Measurements from ENCODE around the gene PAX7.

Gene PAX7

DNA sequence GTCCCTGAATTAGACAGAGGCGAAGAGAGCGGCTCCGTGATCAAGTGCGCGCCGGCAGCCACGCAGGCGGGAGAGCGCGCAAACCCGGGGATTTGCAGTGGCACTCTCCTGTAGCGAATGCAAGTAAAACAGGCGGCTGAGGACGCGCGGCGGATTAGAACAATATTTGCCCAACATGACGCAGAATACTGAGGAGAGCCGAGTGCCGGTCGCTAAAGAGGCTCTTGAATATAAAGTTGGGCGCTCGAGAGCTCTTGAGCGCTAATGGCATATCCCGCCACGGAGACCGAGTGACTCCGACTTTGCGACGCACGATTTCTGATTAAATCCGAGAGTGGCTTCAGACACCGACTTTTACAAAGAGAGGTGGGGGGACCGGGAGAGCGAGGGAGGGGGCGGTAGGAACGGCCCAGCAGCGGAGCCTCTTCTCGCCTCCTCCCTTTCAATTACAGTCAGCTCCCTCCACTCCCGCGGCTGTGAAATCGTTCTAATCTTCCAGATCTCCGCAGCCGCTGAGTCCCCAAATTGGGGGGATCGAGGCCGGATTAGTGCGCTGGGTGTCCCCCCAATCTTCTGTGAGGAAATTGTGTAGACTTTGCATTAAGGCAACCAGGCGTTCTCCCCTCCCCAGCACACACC lies 2.3 kb downstream of the PAX7 start:
- H3K27me3 Mint-ChIP-seq = peaks cover 100% of the 10 kb centered on the region
- H3K4me1 Mint-ChIP-seq = peaks cover 6% of the 10 kb centered on the region
- no peak overlapping the region for H3K4me3 Mint-ChIP-seq
- CTCF ChIA-PET = no interaction called here
- H3K27ac Mint-ChIP-seq = peak overlapping the region; percentile 65
- peak; percentile 32 for DNase-seq
- peaks cover 9% of the 10 kb centered on the region for H3K36me3 Mint-ChIP-seq
- H3K9me3 Mint-ChIP-seq = no peaks in the 10 kb centered on the region

DNA sequence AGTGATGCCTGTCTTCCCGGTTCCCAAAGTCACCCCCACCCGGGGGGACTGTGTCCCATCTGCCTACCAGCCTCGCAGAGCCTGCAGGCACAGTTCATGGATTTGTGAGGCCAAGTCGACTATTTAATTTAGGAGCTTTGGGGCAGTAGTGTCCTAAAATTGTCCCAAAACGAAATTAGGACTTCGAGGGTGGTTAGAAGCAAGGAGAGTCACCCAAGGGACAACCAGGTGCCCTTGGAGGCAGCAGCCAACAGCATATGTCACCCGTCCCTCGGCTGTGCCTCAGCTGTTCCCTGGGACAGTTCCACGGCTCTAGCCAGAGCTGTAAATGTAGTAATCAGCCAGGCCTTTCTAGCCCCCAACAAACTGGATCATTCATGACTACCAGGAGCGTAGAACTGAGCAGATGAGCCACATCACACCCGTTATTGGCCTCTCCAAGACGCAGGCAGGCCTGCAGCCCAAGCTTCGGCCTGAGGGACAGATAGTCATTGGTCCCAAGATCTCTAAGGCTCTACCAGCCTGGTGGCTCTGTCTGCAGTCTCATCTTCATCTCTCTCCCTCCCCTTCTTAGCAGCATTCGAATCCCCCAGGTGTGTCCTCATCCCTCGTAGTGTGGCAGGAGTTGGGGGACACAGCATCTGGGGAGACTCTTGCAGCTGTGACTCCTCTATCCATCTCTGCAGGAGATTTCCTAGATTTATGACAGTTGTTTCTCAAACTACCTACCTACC lies 2.9 kb downstream of the PAX7 start:
- H3K4me1 Mint-ChIP-seq = peaks cover 6% of the 10 kb centered on the region
- no peaks in the 10 kb centered on the region for H3K9me3 Mint-ChIP-seq
- CTCF ChIA-PET = interaction anchor here (1.2 kb wide), 1 partner anchor 52 kb away, joined by 5 read pairs; no protein-coding TSS in a partner anchor
- peaks cover 9% of the 10 kb centered on the region for H3K36me3 Mint-ChIP-seq
- peak overlapping the region; percentile 62 for H3K27ac Mint-ChIP-seq
- H3K4me3 Mint-ChIP-seq = peak overlapping the region; percentile 2
- peaks cover 100% of the 10 kb centered on the region for H3K27me3 Mint-ChIP-seq
- DNase-seq = no peak

DNA sequence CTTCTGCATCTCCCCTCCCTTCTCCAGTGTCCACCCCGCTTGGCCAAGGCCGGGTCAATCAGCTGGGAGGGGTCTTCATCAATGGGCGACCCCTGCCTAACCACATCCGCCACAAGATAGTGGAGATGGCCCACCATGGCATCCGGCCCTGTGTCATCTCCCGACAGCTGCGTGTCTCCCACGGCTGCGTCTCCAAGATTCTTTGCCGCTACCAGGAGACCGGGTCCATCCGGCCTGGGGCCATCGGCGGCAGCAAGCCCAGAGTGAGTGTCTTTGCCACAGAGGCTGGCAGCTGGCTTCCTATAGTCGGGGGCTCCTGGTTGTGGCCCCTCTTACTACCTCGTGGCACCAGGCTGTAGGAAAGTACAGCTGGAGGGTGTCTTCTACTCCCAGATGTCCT lies 3.6 kb downstream of the PAX7 start:
- DNase-seq = no peak
- H3K27me3 Mint-ChIP-seq = peaks cover 100% of the 10 kb centered on the region
- H3K27ac Mint-ChIP-seq = peak overlapping the region; percentile 76
- H3K9me3 Mint-ChIP-seq = no peaks in the 10 kb centered on the region
- peaks cover 6% of the 10 kb centered on the region for H3K4me1 Mint-ChIP-seq
- CTCF ChIA-PET = interaction anchor here (1.2 kb wide), 1 partner anchor 53 kb away, joined by 5 read pairs; no protein-coding TSS in a partner anchor
- H3K36me3 Mint-ChIP-seq = peaks cover 9% of the 10 kb centered on the region
- peak overlapping the region; percentile 11 for H3K4me3 Mint-ChIP-seq

DNA sequence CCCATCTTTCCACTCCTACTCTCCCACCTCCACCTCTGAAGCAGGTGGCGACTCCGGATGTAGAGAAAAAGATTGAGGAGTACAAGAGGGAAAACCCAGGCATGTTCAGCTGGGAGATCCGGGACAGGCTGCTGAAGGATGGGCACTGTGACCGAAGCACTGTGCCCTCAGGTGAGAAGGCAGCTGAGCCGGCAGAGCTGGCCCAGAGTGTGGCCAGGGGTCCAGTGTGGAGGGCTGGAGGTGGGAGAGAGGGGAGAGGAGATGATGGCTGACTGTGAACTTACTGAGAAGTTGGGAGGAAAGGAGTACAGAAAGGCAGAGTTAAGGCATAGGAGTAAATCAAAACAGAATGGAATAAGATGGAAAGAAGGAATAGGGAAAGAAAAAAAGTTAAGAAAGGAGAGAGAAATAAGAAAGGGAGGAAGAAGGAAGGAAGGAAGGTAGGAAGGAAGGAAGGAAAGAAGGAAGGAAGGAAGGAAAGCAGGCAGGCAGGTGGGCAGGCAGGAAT lies 4.5 kb downstream of the PAX7 start:
- H3K27ac Mint-ChIP-seq = no peak overlapping the region
- H3K27me3 Mint-ChIP-seq = peaks cover 100% of the 10 kb centered on the region
- peaks cover 6% of the 10 kb centered on the region for H3K4me1 Mint-ChIP-seq
- no peak for DNase-seq
- no peaks in the 10 kb centered on the region for H3K9me3 Mint-ChIP-seq
- no peak overlapping the region for H3K4me3 Mint-ChIP-seq
- peaks cover 8% of the 10 kb centered on the region for H3K36me3 Mint-ChIP-seq
- CTCF ChIA-PET = no interaction called here

- Mint-ChIP-seq H3K9me3 (no peaks in the 10 kb centered on the region), H3K27ac (peak overlapping the region; percentile 6), H3K36me3 (peaks cover 8% of the 10 kb centered on the region), H3K4me3 (no peak overlapping the region), H3K27me3 (peaks cover 100% of the 10 kb centered on the region), H3K4me1 (peaks cover 6% of the 10 kb centered on the region)
- no peak for DNase-seq
- CTCF ChIA-PET = no interaction called here
These were observed 5.4 kb downstream of the PAX7 start for GRCh38 chr1:18635891-18636595.

DNA sequence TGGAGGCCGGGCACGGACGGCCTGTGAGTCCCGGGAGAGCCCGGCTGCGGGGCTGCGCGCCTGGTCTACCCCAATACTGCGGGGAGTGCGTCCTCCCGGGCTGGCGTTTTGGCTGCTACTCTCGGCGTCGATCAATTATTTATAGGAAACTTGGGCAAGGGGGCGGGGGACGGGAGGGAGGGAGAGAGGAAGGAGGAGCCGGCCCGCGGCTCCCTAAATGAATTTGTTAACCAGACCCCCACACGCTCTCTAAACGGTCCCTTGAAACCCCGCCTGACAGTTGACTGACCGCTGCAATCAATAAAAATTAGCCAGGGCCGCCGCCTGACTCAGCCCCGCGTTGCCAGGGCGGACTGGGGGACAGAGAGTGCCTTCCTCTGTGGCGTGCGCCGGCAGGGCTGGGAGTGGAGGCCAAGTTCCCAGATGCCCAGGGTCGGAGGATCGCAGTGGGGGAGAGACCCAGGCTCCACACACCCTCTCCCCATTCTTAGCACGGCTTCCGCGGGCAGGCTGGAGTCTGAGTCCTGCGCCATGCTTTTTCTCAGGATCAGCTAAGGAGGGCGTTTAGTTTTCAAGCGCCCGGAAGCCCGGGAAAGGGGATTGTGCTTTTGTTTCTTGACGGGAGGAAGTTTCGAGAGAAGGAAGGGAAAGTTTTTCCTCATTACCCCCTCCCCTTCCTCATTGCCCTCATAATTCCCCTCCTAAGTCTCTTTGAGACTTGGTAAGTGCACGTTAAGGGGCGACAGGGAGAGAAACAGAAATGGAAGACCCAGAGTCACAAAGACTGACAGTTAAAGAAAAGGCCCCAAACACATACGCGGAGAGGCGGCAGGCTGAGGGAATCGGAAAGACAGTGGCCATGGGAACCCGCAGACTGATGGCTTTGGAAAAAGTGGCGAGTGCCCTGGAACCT lies 6.2 kb downstream of the PAX7 start:
- Mint-ChIP-seq H3K4me1 (peaks cover 6% of the 10 kb centered on the region), H3K9me3 (no peaks in the 10 kb centered on the region), H3K4me3 (no peak overlapping the region), H3K36me3 (peaks cover 8% of the 10 kb centered on the region), H3K27me3 (peaks cover 100% of the 10 kb centered on the region), H3K27ac (peak overlapping the region; percentile 56)
- no peak for DNase-seq
- CTCF ChIA-PET = no interaction called here

- Mint-ChIP-seq H3K4me3 (no peak overlapping the region), H3K9me3 (no peaks in the 10 kb centered on the region), H3K27me3 (peaks cover 100% of the 10 kb centered on the region), H3K27ac (no peak overlapping the region), H3K36me3 (peaks cover 6% of the 10 kb centered on the region), H3K4me1 (peaks cover 6% of the 10 kb centered on the region)
- CTCF ChIA-PET = no interaction called here
- no peak for DNase-seq
These were observed 6.9 kb downstream of the PAX7 start for GRCh38 chr1:18637511-18637960.

DNA sequence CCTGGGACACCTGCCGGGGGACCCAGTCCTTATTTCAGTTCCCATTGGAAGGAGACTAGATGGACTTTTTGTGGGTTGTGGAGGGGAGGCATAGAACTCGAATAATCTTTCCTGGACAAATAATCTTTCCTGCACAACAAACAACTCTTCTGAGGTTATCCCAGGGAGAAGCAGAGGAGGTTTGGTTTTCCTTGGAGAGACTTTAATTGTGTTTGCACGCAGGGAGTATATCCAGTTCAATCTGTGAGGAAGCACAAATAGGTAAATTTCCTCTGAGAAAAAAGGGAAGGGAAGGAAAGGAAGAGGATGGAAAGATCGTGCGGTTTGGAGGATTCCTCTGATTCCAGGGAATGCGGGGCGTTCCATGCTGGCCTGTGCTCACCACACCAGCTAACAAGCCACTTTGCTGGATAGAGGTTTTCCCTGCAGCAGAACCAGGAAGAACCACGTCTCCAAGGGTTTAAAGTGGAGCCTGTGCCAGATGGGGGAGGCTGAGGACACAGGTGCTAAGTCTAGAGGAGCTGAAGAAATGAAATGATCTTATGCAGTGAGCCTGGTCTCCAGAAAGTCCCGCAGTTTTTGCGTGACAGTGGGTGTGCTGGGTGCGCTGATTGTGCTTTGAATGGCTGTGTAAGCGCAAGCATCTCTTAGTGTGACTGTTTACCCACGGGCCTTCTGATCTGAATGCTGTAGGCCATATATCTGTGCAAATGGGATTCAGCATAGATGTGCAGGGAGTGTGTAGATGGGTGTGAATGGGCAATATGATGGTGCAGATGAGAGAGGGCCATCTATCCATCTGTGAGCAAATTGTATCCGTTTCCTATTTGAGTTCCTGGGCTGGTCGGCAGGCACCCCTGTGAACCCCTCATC lies 7.6 kb downstream of the PAX7 start:
- H3K27ac Mint-ChIP-seq = peak overlapping the region; percentile 56
- CTCF ChIA-PET = no interaction called here
- DNase-seq = no peak
- H3K9me3 Mint-ChIP-seq = no peaks in the 10 kb centered on the region
- H3K4me1 Mint-ChIP-seq = peaks cover 7% of the 10 kb centered on the region
- peaks cover 100% of the 10 kb centered on the region for H3K27me3 Mint-ChIP-seq
- no peak overlapping the region for H3K4me3 Mint-ChIP-seq
- H3K36me3 Mint-ChIP-seq = peaks cover 3% of the 10 kb centered on the region

GRCh38 chr1:18638835-18639364 lies 8.3 kb downstream of the PAX7 start:
- Mint-ChIP-seq H3K36me3 (peaks cover 3% of the 10 kb centered on the region), H3K4me1 (peaks cover 11% of the 10 kb centered on the region), H3K9me3 (no peaks in the 10 kb centered on the region), H3K4me3 (no peak overlapping the region), H3K27me3 (peaks cover 100% of the 10 kb centered on the region), H3K27ac (no peak overlapping the region)
- CTCF ChIA-PET = interaction anchor here (0.6 kb wide), 1 partner anchor 70 kb away, joined by 3 read pairs; no protein-coding TSS in a partner anchor
- DNase-seq = no peak

- DNase-seq = no peak
- no peaks in the 10 kb centered on the region for H3K9me3 Mint-ChIP-seq
- H3K4me1 Mint-ChIP-seq = peaks cover 15% of the 10 kb centered on the region
- H3K27ac Mint-ChIP-seq = peak overlapping the region; percentile 22
- peak overlapping the region; percentile 4 for H3K4me3 Mint-ChIP-seq
- peaks cover 100% of the 10 kb centered on the region for H3K27me3 Mint-ChIP-seq
- H3K36me3 Mint-ChIP-seq = no peaks in the 10 kb centered on the region
- CTCF ChIA-PET = interaction anchor here (0.6 kb wide), 1 partner anchor 70 kb away, joined by 3 read pairs; no protein-coding TSS in a partner anchor
These were observed 8.9 kb downstream of the PAX7 start for GRCh38 chr1:18639368-18640055.

GRCh38 chr1:18640228-18641004 lies 9.8 kb downstream of the PAX7 start:
- peaks cover 100% of the 10 kb centered on the region for H3K27me3 Mint-ChIP-seq
- H3K4me3 Mint-ChIP-seq = no peak overlapping the region
- H3K9me3 Mint-ChIP-seq = no peaks in the 10 kb centered on the region
- H3K27ac Mint-ChIP-seq = peak overlapping the region; percentile 78
- peaks cover 3% of the 10 kb centered on the region for H3K36me3 Mint-ChIP-seq
- DNase-seq = no peak
- peaks cover 24% of the 10 kb centered on the region for H3K4me1 Mint-ChIP-seq
- CTCF ChIA-PET = no interaction called here

Measured in activated naive CD4-positive, alpha-beta T cell treated with anti-CD3 and anti-CD28 coated beads, Interleukin-2, amount 10 ng/mL, durations not matched to agents 7 days and 5 days (primary cell).